NCI-H526 treated with DMSO at 0.1 percent for 48 hours (cell line): ENCODE data around the gene CNPY4.

Source experiments
- DNase-seq: peaks from one replicate; lab custom pipeline; 2025; lab: John Stamatoyannopoulos, UW

Gene CNPY4

DNA sequence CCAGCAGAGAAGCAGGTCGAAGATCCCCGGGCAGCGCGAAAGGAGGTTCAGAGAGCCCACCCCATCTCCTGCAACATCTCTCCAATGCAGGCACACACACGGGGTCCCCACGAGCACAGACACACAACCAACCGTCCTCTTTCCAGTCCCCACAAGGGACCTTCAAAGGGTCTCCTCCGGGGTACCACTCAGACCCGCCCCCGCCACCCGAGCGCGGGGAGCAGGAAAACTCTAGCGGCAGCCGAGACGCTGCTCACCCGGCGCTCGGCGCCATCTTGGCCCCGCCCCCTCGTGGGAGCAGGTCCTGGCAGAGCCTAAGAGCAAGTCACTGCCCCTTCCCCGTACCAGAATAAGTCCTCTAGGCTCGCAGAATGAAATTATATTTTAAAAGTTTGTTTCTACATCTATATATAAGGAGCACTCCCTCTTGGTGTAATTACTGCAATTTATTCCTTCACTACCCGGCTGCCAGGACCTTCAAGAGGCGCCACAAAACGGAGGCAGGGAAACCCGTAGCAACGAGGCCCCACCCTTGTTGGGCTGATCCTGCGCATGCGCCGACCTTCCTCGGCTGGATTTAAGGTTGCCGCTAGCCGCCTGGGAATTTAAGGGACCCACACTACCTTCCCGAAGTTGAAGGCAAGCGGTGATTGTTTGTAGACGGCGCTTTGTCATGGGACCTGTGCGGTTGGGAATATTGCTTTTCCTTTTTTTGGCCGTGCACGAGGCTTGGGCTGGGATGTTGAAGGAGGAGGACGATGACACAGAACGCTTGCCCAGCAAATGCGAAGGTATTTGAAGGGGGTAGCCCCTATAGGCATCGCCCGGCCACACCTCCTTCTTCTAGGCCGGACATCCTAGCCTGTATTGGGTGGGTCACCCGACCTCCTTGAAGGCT, at the start of gene CNPY4, which contains the start of gene TAF6:
CNPY4 (plus strand) TSS at position 563 of the 898 bp plus-strand sequence; CDS start at position 674, 111 bp downstream.
TAF6 (minus strand) TSS at position 287 of the 898 bp plus-strand sequence. CDS start 5,149 bp downstream, outside the sequence.
- peak; percentile 97 for DNase-seq

DNA sequence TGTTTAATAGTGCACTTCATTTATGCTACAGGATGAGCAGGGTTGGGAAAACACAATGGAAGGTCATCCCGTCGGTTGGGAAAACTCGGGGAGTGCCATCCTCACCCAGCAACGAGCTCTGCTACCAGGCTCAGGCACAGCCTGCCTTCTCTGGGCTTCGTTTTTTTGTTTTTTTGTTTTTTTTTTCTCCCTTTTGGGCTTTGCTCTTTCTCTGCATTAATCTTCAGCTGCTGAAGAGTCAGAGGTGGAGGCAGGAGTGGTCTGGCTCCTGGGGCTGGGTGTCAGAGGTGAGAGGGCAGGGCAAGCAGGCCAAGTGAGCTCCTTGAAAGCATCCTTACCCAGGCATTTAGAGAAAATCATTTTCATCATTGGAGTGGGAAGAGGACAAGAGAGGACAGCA, 49.4 kb upstream of the CNPY4 start:
- no peak for DNase-seq

DNA sequence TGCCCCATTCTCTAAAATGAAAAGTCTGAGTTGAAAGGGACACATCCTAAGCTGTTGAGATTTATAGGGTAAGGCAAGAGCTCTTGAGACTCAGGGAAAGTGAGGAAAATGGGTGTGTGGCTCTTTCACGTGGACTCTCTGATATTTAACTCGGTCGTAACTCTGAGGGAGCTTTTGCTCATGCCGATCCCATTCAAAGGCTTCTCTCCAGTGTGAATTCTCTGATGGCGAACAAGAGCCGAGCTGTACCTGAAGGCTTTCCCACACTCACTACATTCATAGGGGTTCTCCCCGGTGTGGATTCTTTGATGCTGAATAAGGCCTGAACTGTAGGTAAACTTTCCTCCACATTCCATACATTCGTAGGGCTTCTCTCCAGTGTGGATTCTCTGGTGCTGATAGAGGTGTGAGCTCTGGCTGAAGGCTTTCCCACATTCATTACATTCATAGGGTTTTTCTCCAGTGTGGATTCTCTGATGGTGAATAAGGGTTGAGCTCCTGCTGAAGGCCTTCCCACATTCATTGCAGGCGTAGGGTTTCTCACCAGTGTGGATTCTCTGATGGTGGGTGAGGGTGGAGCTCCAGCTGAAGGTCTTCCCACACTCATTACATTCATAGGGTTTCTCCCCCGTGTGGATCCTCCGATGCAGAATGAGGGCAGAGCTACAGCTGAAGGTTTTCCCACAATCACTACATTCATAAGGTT, 48.3 kb upstream of the CNPY4 start:
- no peak for DNase-seq

DNA sequence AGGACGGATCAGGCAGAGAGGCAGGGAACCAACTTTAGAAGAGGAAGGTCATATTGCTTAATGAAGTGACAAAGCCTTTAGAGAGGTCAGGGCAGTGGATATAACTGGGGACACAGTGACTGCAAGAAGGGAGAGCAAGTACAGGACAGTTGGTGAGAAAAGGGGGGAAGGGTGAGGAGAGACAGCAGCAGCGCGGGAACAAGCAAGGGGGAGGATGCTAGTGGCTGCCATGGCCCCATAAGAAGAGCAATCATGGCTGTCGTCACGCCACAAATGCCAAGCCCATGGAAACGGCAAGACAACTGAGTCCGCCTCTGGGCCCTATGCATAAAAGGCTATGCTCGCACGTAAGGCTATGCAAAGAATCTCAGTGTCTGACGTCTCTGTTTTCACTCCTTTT, 47.0 kb upstream of the CNPY4 start:
- no peak for DNase-seq

- no peak for DNase-seq
Observed at GRCh38 chr7:100074841-100075240, 44.6 kb upstream of the CNPY4 start.

DNA sequence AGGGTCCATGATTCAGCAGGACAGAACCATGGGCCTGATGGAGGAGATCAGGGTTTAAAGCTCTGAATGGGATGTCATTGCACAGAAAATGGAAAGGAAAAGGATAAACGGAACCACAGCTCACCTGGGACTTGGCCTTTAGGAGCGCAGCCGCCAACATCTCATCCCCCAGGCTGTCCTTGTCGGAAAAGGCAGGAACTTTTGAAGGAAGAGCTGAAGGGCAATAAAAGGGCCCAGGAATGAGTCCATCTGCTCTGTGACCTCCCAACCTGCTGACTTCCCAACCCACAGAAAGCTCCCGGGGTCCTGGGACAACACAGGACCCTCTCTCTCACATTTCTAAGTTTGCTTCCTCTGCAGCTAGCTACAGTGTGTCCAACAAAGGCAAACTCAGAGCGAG, 44.0 kb upstream of the CNPY4 start:
- no peak for DNase-seq

GRCh38 chr7:100077205-100077604, 42.2 kb upstream of the CNPY4 start:
- no peak for DNase-seq

GRCh38 chr7:100079024-100079560, 40.3 kb upstream of the CNPY4 start:
- DNase-seq, result no peak

- DNase-seq, result no peak
Observed at GRCh38 chr7:100080907-100081534, 38.4 kb upstream of the CNPY4 start.

- peak; percentile 97 for DNase-seq
Observed at GRCh38 chr7:100081535-100082102, 37.8 kb upstream of the CNPY4 start, which contains the start of gene ZNF3. ZNF3 (minus strand) TSS chr7:100081723; CDS start chr7:100077357, 4,366 bp downstream.

- no peak for DNase-seq
Observed at GRCh38 chr7:100082978-100083377, 36.5 kb upstream of the CNPY4 start.

DNA sequence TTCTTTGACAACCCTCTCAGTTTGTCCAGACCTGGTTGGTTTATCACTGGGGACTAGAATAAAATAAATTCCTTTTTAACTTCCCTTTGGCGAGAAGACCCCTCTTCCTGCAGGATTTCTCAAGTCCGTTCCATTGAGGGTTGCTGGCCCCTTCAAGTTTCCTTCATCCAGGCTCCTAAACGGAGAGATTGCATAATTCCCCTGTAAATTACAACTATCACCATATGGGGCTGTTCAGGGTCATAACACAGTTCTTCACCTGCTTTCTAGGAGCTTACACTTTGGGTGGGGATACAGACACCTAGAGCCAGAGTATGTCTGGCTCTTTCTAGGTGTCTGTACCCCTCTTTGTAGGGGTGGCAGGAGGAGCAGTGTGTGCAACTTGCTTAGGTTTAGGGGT, 33.9 kb upstream of the CNPY4 start:
- no peak for DNase-seq

DNA sequence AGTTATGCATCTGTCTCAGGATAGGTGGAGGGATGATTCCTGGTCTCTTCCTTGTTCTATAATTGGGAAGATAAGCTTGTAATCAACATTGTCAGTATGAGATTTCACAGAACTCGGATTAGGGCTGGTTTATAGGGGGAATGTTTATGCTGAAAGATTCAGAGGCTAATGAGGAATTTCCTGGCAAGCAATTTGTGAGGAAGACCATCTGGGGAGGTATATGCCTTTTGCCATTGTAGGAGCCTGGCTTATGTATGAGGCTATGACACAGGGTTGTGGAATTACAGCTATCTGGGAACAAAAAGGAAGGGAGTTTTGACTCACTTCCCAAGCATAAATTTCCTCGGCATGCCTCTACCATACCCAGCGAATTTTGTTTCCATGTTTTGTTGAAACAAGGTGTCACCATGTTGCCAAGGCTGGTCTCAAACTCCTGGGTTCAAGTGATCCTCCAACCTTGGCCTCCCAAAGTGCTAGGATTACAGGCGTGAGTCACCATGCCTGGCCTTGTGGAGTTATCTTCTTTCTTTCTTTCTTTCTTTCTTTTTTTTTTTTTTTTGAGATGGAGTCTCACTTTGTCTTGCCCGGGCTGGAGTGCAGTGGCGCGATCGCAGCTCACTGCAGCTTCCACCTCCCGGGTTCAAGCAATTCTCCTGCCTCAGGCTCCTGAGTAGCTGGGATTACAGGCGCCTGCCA, 32.2 kb upstream of the CNPY4 start:
- DNase-seq, result no peak

DNA sequence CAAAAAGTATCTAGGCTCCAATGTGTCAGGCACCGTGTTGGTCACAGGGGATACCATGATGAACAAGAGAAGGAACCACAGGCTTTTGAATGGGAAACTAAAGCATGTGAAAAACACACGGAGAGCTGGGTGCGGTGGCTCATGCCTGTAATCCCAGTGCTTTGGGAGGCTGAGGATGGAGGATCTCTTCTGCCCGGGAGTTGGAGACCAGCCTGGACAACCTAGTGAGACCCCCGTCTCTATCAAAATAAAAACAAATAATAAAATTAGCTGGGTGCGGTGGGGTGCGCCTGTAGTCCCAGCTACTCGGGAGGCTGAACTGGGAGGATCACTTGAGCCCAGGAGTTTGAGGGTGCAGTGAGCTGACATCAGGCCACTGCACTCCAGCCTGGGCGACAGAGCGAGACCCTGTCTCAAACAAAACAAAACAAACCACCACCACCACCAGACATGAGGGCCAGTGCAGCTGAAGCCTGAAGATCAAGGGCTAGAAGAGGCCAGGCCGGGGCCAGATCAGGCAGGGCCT, 31.3 kb upstream of the CNPY4 start:
- no peak for DNase-seq

DNA sequence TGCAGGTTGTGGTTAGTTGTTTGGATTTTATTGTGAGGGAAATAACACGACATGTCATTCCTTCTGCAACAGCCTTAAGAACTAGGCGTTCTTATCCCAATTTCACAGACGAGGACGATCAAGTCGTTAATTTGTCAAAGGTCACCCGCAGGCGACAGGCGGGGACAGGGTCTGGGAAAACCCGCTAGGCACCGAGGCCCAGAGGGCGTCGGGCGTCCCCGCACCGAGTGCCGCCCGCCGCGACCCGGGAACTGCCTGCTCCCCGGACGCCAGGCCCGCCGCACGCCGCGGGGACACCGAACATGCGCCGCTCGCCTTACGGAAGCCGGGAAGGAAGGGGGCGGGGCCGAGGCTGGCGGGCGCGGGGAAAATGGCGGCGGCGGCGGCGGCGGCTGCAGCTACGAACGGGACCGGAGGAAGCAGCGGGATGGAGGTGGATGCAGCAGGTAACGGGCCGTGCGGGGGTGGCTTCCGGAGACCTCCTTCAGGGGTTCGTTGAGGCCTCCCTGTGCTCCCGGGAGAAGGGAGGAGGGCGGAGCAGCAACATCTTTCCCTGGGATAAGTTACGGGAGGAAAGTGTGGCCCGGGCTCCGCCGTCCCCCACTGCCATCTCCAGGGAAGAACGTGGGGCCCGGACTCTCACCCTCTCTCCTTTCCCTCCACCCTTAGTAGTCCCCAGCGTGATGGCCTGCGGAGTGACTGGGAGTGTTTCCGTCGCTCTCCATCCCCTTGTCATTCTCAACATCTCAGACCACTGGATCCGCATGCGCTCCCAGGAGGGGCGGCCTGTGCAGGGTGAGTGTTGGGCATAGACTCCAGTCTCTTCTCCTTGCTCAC, 30.6 kb upstream of the CNPY4 start, which contains the start of gene COPS6:
COPS6 (plus strand) TSS at position 349 of the 837 bp plus-strand sequence; CDS start at position 371, 22 bp downstream.
- peak; percentile 54 for DNase-seq

DNA sequence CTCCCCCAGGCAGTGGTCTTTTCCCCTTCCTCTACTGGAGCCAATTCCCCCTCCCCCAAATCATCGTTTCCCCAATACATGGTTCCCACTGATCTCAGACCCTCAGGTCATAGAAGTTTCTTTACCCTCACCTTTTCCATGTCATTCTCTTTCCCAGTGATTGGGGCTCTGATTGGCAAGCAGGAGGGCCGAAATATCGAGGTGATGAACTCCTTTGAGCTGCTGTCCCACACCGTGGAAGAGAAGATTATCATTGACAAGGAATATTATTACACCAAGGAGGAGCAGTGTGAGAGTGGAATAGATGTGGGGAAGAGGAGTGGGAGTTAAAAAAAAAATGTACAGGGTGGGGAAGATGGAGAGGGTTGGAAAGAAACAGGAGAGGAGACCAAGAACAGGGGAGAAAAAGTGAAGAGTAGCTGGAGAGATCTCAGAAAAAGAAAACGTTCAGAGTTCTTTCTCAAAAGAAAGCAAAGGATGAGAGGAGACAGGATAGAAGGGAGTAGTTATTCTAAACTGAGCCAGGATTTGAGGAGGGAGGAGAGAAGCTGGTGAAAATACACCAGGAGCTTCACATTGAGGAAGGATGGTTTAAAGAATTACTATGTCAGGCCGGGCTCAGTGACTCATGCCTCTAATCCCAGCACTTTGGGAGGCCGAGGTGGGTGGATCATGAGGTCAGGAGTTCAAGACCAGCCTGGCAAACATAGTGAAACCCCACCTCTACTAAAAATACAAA, 29.8 kb upstream of the CNPY4 start:
- no peak for DNase-seq

- no peak for DNase-seq
Observed at GRCh38 chr7:100090527-100091410, 28.7 kb upstream of the CNPY4 start.
